ENCODE measurements around the gene SND1. TPM values are rescaled to one million over a fixed set of nuclear protein-coding genes. Genes with fewer than 3 reads are reported as not detected.

The SND1 gene
- total RNA-seq, 1 donor from 2014 or later = 232 TPM

DNA sequence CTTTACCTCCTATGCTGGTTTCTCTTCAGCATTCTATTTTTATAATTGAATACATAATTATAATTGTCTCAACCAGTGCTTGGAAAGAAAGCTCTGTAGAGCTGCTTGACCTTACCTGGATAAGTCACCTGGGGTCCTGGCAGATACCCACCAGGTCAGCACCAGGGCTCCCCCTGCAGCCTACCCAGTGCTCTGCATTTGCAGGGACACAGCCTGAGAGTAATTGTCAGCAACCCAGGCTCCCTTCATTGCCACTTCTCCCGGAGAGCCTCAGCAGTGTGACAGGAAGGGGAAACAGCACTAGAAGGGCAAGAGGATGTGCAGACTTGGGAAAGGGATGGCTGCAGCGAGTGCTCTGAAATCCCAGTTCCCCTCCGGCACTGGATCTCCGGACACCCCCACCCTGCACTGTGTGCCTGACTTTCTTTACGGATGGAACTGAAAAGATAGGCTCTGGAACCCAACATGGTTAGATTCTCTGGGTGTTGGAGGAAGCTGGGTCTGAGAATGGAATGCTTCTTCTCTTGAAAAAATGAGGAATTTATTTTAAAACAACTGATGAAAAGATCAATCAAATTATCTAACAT lies 22.6 kb upstream of the SND1 start:
- TF ChIP-seq, protein P1, sequence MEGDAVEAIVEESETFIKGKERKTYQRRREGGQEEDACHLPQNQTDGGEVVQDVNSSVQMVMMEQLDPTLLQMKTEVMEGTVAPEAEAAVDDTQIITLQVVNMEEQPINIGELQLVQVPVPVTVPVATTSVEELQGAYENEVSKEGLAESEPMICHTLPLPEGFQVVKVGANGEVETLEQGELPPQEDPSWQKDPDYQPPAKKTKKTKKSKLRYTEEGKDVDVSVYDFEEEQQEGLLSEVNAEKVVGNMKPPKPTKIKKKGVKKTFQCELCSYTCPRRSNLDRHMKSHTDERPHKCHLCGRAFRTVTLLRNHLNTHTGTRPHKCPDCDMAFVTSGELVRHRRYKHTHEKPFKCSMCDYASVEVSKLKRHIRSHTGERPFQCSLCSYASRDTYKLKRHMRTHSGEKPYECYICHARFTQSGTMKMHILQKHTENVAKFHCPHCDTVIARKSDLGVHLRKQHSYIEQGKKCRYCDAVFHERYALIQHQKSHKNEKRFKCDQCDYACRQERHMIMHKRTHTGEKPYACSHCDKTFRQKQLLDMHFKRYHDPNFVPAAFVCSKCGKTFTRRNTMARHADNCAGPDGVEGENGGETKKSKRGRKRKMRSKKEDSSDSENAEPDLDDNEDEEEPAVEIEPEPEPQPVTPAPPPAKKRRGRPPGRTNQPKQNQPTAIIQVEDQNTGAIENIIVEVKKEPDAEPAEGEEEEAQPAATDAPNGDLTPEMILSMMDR (IDR thresholded peaks at IDR 0.05; ENCODE audit: insufficient read depth, low read length, severe bottlenecking) = peak; percentile 57
- peak; percentile 21 for DNase-seq (ENCODE audit: low read depth)
- no peak overlapping the region for H3K4me3 ChIP-seq (ENCODE audit: low read depth, low read length)

DNA sequence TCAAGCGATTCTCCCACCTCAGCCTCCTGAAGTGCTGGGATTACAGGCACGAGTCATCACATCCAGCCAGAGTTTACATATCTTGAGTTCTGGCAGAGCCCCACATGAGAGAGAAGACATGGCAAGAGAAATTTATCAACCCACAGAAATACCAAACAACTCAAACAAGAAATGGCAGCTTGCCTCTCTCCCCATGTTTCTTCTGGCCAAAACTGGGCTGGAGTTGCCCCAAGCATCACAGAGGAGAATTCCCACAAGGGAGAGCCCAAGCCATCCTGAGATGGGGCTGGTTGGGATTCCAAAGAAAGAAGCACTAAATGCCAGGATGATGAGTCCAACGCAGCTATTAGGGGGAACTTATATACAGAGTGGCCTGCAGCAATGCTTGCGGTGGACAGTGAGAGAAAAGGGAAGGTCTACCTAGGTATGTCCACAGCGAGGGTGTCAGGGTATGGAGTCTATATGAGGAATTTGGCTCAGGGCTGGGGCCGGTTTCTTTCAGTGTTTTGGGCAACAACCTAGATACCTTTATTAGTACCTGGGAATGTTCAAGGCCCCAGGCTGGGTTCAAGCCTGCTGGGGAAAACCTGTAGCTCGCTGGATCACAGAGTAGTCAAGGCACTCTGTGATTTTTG lies 19.6 kb upstream of the SND1 start:
- FAIRE-seq (no peak), DNase-seq (ENCODE audit: low read depth) (no peak)
- Histone ChIP-seq H3K36me3 (ENCODE audit: control insufficient read depth, insufficient read depth, low read length) (no peaks in the 10 kb centered on the region), H3K4me3 (ENCODE audit: low read depth, low read length) (no peak overlapping the region), H3K27me3 (ENCODE audit: control insufficient read depth, insufficient read depth, low read length) (no peaks in the 10 kb centered on the region)
- TF ChIP-seq, protein P1 (IDR thresholded peaks at IDR 0.05; ENCODE audit: insufficient read depth, low read length, severe bottlenecking) = no peak

More for the DNA sequence above, 22.6 kb upstream of the SND1 start:
- no peak for FAIRE-seq
- Histone ChIP-seq H3K36me3 (ENCODE audit: control insufficient read depth, insufficient read depth, low read length) (no peaks in the 10 kb centered on the region), H3K27me3 (ENCODE audit: control insufficient read depth, insufficient read depth, low read length) (peaks cover 2% of the 10 kb centered on the region)

DNA sequence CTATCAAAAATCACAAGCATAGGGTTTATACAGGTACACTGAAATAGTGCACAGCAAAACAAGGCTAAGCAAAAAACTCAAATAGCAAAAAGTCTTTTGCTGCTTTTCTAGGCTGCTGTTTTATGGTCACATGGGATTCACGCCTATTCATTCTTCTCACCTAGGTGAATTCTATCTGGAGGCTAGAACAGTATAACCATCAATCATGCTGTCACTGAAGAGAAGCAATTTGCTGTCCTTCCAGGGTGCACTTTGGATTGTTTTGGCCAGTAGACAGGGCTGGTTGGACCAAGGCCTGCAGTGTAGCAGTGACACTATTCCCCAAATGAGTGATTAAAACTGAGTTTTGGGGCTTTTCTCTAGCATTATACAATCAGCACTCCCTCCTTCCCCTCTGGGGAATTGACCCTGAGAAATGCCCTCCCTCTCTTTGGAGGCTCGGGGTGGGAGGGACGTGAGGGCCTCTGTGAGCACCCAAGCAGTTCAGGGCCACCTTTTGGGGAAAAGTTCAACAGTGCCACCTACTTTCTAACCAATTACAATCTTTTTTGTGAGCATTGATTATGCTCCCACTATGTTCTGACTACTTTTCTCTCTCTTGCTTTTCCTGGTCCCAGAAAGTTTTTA lies 16.2 kb upstream of the SND1 start:
- Histone ChIP-seq H3K4me3 (ENCODE audit: low read depth, low read length) (no peak overlapping the region), H3K36me3 (ENCODE audit: control insufficient read depth, insufficient read depth, low read length) (no peaks in the 10 kb centered on the region), H3K27me3 (ENCODE audit: control insufficient read depth, insufficient read depth, low read length) (no peaks in the 10 kb centered on the region)
- DNase-seq (ENCODE audit: low read depth) (no peak), FAIRE-seq (no peak)
- TF ChIP-seq, protein P1 (IDR thresholded peaks at IDR 0.05; ENCODE audit: insufficient read depth, low read length, severe bottlenecking) = no peak

DNA sequence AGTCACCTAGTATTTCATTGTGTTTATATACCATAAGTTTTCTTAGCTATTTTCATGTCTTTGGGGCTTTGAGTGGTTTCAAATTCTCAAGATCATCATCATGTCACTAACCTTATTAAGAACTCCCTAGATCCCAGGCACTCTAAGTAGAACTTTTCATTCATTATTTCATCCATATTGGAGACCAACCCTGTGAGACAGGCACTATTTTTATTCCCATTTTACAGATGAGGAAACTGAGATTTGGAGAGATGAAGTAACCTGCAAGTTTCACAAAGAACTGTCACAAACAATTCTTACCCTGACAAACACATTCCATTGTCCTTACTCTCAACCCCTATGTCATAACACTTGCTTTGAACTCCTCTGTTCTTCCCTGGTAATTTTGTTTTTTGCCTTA lies 13.8 kb upstream of the SND1 start:
- TF ChIP-seq, protein P1 (IDR thresholded peaks at IDR 0.05; ENCODE audit: insufficient read depth, low read length, severe bottlenecking) = no peak
- Histone ChIP-seq H3K36me3 (ENCODE audit: control insufficient read depth, insufficient read depth, low read length) (no peaks in the 10 kb centered on the region), H3K27me3 (ENCODE audit: control insufficient read depth, insufficient read depth, low read length) (no peaks in the 10 kb centered on the region), H3K4me3 (ENCODE audit: low read depth, low read length) (no peak overlapping the region)
- DNase-seq (ENCODE audit: low read depth) (no peak), FAIRE-seq (no peak)

DNA sequence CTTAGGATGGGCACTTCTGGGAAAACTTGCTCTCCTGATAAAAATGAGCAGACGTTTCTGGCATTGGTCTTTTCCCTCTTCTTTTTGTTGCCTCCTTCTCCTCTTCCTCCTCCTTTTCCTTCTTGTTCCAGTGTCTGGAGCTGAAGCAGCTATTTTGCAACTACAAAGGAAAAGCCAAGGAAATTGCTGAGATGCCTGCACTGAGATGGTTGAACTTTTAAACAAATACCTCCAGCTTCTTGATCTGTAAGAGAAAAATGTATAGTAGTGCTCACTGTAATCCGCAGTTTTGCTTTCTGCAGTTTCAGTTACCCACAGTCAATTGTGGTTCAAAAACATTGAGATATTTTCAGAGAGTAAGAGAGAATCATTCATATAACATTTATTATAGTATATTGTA lies 7.5 kb upstream of the SND1 start:
- no peaks in the 10 kb centered on the region for H3K36me3 ChIP-seq (ENCODE audit: control insufficient read depth, insufficient read depth, low read length)

More for the DNA sequence above, 7.5 kb upstream of the SND1 start:
- DNase-seq (ENCODE audit: low read depth) = no peak
- H3K27me3 ChIP-seq (ENCODE audit: control insufficient read depth, insufficient read depth, low read length) = no peaks in the 10 kb centered on the region
- no peak overlapping the region for H3K4me3 ChIP-seq (ENCODE audit: low read depth, low read length)
- TF ChIP-seq, protein P1 (IDR thresholded peaks at IDR 0.05; ENCODE audit: insufficient read depth, low read length, severe bottlenecking) = no peak
- FAIRE-seq = no peak

Measured in bronchial epithelial cell (primary cell).